Osteoblast (primary cell): Measurements from ENCODE around the gene IFNL3. TPM values are rescaled to one million over a fixed set of nuclear protein-coding genes. Genes with fewer than 3 reads are reported as not detected.

Experiments used
- DNase-seq: peaks from one replicate; pipeline ENCODE4 v3.0.0; 2011; ENCODE audit warnings: low spot score, mixed read lengths; ENCODE audit not compliant: insufficient read length; ENCODE audit errors: missing footprints
- H2AFZ ChIP-seq: 2 replicates; pipeline ENCODE4 v1.6.0; 2011; ENCODE audit warnings: mild to moderate bottlenecking, low read length
- H3K27ac ChIP-seq: 2 replicates; pipeline ENCODE4 v1.5.1; 2011; ENCODE audit warnings: mild to moderate bottlenecking, low read depth, low read length, moderate library complexity
- H3K27me3 ChIP-seq: 2 replicates; pipeline ENCODE4 v1.6.0; 2012; ENCODE audit warnings: mild to moderate bottlenecking, control low read depth, inconsistent platforms, low read length, moderate library complexity; ENCODE audit not compliant: insufficient read depth
- H3K36me3 ChIP-seq: 2 replicates; pipeline ENCODE4 v1.5.1; 2011; ENCODE audit warnings: mild to moderate bottlenecking, low read length, control low read depth, moderate library complexity; ENCODE audit not compliant: insufficient read depth
- H3K4me1 ChIP-seq: 2 replicates; pipeline ENCODE4 v1.5.1; 2011; ENCODE audit warnings: mild to moderate bottlenecking, low read length, control low read depth, moderate library complexity; ENCODE audit not compliant: insufficient read depth
- H3K4me2 ChIP-seq: 2 replicates; pipeline ENCODE4 v1.6.0; 2011; ENCODE audit warnings: mild to moderate bottlenecking, low read length; ENCODE audit not compliant: insufficient read depth
- H3K4me3 ChIP-seq: fragments of 200-600 bp; sonication (generic); 3 replicates; pipeline ENCODE4 v1.5.1; 2012; ENCODE audit warnings: mild to moderate bottlenecking, low read length, inconsistent platforms; ENCODE audit not compliant: insufficient read depth
- H3K79me2 ChIP-seq: 2 replicates; pipeline ENCODE4 v1.6.0; 2012; ENCODE audit warnings: mild to moderate bottlenecking, low read length, control low read depth, inconsistent platforms; ENCODE audit not compliant: insufficient read depth
- H3K9me3 ChIP-seq: 2 replicates; pipeline ENCODE4 v1.5.1; 2011; ENCODE audit warnings: low read depth, low read length, control low read depth
- H4K20me1 ChIP-seq: 2 replicates; pipeline ENCODE4 v1.6.0; 2012; ENCODE audit warnings: mild to moderate bottlenecking, low read length, control low read depth; ENCODE audit not compliant: insufficient read depth
- total RNA-seq: library from RNA; depleted of rRNA; stranded (reverse); fragments of >200 nt; gene quantifications from 2 replicates; pipeline ENCODE4 v1.2.3, GENCODE V29; 2012
- TF ChIP-seq, protein P1 (sequence below): IDR thresholded peaks from 2 replicates; pipeline ENCODE4 v1.5.1; 2011; ENCODE audit warnings: mild to moderate bottlenecking, low read depth, low read length, moderate library complexity; ENCODE audit errors: extremely low read depth

IFNL3 gene
- total RNA-seq, 1 donor: not detected

DNA sequence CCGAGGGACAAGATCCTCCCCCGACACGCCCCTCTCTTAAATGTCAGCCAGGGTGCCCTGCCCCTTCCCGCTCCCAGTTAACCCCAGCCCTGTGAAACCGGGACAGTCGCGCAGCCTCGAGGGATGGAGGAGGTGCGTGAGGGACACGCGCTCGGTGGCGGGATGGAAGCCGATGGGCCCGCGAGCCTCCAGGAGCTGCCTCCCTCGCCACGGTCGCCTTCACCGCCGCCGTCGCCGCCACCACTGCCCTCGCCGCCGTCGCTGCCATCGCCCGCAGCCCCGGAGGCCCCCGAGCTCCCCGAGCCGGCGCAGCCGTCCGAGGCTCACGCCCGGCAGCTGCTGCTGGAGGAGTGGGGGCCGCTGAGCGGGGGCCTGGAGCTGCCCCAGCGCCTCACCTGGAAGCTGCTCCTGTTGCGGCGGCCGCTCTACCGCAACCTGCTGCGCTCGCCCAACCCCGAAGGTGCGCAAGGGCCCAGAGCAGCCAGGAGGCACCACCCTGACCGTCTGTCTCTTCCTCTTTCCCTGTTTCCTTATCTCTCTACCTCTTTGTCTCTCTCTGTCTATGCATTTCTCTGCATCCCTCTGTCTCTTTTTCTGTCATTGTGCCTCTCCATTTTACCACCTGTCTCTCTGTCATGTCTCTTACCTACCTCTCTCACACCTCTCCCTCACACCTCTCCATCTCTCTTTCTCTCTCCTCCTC lies 47.8 kb downstream of the IFNL3 start, which contains the start of gene NCCRP1:
Gene NCCRP1, plus strand, starts transcription at position 105 of the 703 bp plus-strand sequence. Its CDS starts 19 bp downstream, at position 124.
- no peaks in the 10 kb centered on the region for H3K9me3 ChIP-seq
- no peak within 1 kb of the TSS for H3K27ac ChIP-seq
- H3K4me1 ChIP-seq: no peaks in the 10 kb centered on the region
- TF ChIP-seq, protein P1, sequence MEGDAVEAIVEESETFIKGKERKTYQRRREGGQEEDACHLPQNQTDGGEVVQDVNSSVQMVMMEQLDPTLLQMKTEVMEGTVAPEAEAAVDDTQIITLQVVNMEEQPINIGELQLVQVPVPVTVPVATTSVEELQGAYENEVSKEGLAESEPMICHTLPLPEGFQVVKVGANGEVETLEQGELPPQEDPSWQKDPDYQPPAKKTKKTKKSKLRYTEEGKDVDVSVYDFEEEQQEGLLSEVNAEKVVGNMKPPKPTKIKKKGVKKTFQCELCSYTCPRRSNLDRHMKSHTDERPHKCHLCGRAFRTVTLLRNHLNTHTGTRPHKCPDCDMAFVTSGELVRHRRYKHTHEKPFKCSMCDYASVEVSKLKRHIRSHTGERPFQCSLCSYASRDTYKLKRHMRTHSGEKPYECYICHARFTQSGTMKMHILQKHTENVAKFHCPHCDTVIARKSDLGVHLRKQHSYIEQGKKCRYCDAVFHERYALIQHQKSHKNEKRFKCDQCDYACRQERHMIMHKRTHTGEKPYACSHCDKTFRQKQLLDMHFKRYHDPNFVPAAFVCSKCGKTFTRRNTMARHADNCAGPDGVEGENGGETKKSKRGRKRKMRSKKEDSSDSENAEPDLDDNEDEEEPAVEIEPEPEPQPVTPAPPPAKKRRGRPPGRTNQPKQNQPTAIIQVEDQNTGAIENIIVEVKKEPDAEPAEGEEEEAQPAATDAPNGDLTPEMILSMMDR: no peak
- no peaks in the 10 kb centered on the region for H4K20me1 ChIP-seq
- no peaks in the 10 kb centered on the region for H3K79me2 ChIP-seq
- H3K27me3 ChIP-seq: peaks cover 41% of the 10 kb centered on the region
- DNase-seq: peak; percentile 77
- H2AFZ ChIP-seq: no peak within 1 kb of the TSS
- no peak within 1 kb of the TSS for H3K4me3 ChIP-seq
- H3K4me2 ChIP-seq: no peak within 1 kb of the TSS
- H3K36me3 ChIP-seq: no peaks in the 10 kb centered on the region

DNA sequence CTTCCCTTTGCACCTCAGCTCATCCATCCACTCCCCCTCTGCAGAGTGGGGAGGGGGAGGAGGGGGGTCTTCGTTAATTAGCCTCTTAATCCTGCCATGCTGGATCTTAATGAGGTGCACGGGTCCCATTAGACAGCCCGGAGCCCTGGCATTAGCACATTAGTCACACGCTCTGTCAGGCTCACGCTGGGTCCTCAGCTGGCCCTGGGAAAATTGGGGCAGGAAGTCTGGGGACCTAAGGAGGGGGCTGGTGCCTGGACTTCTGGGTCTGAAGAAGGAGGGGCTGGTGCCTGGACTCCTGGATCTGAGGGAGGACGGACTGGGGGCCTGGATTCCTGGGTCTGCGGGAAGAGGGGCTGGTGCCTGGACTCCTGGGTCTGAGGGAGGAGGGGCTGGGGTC lies 48.5 kb downstream of the IFNL3 start:
- Histone ChIP-seq H3K79me2 (no peaks in the 10 kb centered on the region), H3K4me1 (no peaks in the 10 kb centered on the region), H3K4me3 (no peak overlapping the region), H3K36me3 (no peaks in the 10 kb centered on the region), H3K9me3 (no peaks in the 10 kb centered on the region), H3K27me3 (peaks cover 43% of the 10 kb centered on the region), H2AFZ (no peak overlapping the region), H3K4me2 (no peak overlapping the region), H4K20me1 (no peaks in the 10 kb centered on the region), H3K27ac (no peak overlapping the region)
- TF ChIP-seq, protein P1: no peak
- DNase-seq: peak; percentile 42

DNA sequence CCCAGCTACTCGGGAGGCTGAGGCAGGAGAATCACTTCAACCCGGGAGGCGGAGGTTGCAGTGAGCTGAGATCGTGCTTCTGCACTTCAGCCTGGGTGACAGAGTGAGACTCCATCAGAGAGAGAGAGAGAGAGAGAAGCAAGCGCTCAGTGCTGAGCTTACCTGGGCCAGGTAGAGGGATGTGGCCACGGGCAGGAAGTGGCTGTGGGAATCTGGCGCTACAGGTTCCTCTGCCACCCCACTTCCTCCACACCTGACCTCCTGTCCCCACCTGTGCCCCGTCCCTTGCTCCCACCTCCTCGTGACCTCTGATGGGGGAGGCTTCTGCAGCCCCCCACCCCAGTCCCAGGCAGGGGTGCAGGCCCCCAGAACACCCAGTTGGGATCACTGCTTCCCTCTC lies 49.1 kb downstream of the IFNL3 start:
- Histone ChIP-seq H3K79me2 (no peaks in the 10 kb centered on the region), H3K4me1 (no peaks in the 10 kb centered on the region), H2AFZ (no peak overlapping the region), H3K9me3 (no peaks in the 10 kb centered on the region), H3K4me2 (no peak overlapping the region), H3K27me3 (peaks cover 40% of the 10 kb centered on the region), H3K4me3 (no peak overlapping the region), H4K20me1 (no peaks in the 10 kb centered on the region), H3K27ac (no peak overlapping the region), H3K36me3 (no peaks in the 10 kb centered on the region)
- peak; percentile 10 for DNase-seq
- TF ChIP-seq, protein P1: no peak

DNA sequence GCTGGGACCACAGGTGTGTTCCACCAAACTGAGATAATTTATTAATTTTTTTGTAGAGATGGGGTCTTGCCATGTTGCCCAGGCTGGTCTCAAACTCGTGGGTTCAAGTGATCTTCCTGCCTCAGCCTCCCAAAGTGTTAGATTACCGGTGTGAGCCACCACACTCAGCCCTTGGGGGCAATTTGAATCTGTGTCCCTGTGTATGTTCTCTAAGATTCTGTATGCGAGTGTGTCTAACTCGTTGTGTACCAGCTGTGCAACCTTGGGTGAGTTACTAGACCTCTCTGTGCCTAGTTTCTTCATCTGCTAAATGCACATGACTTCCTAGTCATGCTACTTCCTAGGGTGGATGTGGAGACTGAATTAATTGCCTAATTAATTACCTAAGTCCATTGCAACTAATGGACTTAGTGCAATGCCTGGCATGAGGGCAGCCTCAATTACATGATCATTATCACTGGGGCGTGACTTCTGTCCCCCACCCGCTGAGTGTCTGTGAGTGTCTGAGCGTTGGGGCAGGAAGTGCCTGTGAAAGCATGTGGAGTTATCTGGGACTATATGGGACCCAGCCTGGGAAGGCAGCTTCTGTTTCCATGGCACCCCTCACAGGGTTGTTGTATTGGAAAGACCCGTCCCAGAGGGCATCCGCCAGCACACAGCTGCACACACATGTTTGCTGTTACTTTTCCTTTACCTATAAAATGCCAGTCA lies 49.8 kb downstream of the IFNL3 start:
- no peak overlapping the region for H2AFZ ChIP-seq
- TF ChIP-seq, protein P1: no peak
- H4K20me1 ChIP-seq: no peaks in the 10 kb centered on the region
- no peaks in the 10 kb centered on the region for H3K9me3 ChIP-seq
- no peaks in the 10 kb centered on the region for H3K4me1 ChIP-seq
- H3K79me2 ChIP-seq: no peaks in the 10 kb centered on the region
- DNase-seq: no peak
- H3K27me3 ChIP-seq: peaks cover 40% of the 10 kb centered on the region
- H3K36me3 ChIP-seq: no peaks in the 10 kb centered on the region
- H3K4me3 ChIP-seq: no peak overlapping the region
- no peak overlapping the region for H3K27ac ChIP-seq
- H3K4me2 ChIP-seq: no peak overlapping the region
